ENCODE results near the gene TFEC. TPM values are rescaled to one million over a fixed set of nuclear protein-coding genes. Genes with fewer than 3 reads are reported as not detected.

Gene TFEC
- polyA plus RNA-seq, 1 of the 3 experiments (the other 2 are of a cell fraction) = not detected

DNA sequence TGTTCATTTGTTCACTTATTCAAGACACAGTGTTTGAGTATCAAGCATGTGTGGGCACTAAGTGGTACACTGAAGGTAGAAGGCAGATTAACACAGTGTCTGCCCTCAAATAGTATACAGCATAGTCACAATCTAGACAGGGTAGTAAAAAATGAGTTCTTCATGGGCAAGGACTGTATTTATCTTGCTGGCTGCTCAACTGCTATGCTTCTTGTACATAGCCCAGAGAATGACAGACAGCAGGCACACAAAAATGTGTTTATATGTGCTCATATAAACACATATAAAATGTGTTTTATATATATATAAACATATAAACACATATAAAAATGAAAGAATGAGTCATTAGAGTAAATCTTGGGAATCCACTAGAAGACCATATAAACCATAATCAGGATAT is 43.1 kb downstream of the TFEC start:
- DNase-seq = no peak
- no peaks in the 10 kb centered on the region for H3K9me3 ChIP-seq
- no peaks in the 10 kb centered on the region for H3K27me3 ChIP-seq (ENCODE audit: insufficient read depth)
- H3K27ac ChIP-seq (ENCODE audit: low read depth in 2 of 2, low read length in 1 of 2) = no peak overlapping the region
- H3K79me2 ChIP-seq (ENCODE audit: insufficient read depth) = no peaks in the 10 kb centered on the region
- no peak overlapping the region for H3K9ac ChIP-seq
- no peaks in the 10 kb centered on the region for H3F3A ChIP-seq (replicated peaks; ENCODE audit: insufficient read depth)
- ChIA-PET CTCF (no interaction called here), POLR2A (no interaction called here)
- H4K20me1 ChIP-seq (ENCODE audit: insufficient read depth) = no peaks in the 10 kb centered on the region
- no peak overlapping the region for H3K4me2 ChIP-seq
- no peaks in the 10 kb centered on the region for H3K9me2 ChIP-seq
- no peak overlapping the region for H2AFZ ChIP-seq (ENCODE audit: low read depth)
- no peaks in the 10 kb centered on the region for H3K36me3 ChIP-seq (replicated peaks in 1 of 2; ENCODE audit: control insufficient read depth in 1 of 2, insufficient read depth in 2 of 2, low read length in 1 of 2)
- no peak overlapping the region for H3K4me3 ChIP-seq (ENCODE audit: low read depth in 2 of 2, low read length in 1 of 2)
- no peaks in the 10 kb centered on the region; a peak in 1 of 4 replicates for H3K4me1 ChIP-seq (ENCODE audit: control insufficient read depth in 1 of 2, insufficient read depth in 2 of 2, low read depth in 1 of 2, low read length in 1 of 2)
- TF ChIP-seq NFIC (IDR thresholded peaks at IDR 0.05; ENCODE audit: borderline replicate concordance) (no peak), EP300 (IDR thresholded peaks at IDR 0.05; ENCODE audit: borderline replicate concordance in 1 of 2, low read depth in 1 of 2, low read length in 1 of 2) (no peak), EZH2phosphoT487 (IDR thresholded peaks at IDR 0.05; ENCODE audit: borderline replicate concordance, low read depth) (no peak), FOXM1 (IDR thresholded peaks at IDR 0.05; ENCODE audit: low read depth) (no peak), FOSL2 (IDR thresholded peaks at IDR 0.05; ENCODE audit: borderline replicate concordance, low read depth) (no peak)
- TF ChIP-seq, protein P1, sequence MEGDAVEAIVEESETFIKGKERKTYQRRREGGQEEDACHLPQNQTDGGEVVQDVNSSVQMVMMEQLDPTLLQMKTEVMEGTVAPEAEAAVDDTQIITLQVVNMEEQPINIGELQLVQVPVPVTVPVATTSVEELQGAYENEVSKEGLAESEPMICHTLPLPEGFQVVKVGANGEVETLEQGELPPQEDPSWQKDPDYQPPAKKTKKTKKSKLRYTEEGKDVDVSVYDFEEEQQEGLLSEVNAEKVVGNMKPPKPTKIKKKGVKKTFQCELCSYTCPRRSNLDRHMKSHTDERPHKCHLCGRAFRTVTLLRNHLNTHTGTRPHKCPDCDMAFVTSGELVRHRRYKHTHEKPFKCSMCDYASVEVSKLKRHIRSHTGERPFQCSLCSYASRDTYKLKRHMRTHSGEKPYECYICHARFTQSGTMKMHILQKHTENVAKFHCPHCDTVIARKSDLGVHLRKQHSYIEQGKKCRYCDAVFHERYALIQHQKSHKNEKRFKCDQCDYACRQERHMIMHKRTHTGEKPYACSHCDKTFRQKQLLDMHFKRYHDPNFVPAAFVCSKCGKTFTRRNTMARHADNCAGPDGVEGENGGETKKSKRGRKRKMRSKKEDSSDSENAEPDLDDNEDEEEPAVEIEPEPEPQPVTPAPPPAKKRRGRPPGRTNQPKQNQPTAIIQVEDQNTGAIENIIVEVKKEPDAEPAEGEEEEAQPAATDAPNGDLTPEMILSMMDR (IDR thresholded peaks at IDR 0.05) = no peak

DNA sequence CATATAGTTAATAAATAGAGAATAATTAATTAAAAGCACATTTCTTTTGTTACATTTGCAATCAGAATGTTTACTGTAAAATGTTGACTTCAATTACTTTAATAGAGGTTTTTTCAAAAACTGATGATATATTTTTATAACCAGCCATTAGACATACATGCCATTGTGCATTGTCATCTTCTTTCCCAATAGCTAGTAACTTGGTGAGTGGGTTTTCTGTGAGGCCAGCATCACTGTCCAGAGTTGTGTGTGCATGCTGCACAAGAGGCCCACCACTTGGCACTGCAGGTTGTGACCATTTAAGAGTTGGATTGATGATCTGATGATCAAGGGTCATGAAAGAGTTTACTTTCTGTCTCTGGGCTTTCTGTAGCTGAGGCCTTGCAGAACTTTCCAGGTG is 46.5 kb downstream of the TFEC start:
- TF ChIP-seq, protein P2, sequence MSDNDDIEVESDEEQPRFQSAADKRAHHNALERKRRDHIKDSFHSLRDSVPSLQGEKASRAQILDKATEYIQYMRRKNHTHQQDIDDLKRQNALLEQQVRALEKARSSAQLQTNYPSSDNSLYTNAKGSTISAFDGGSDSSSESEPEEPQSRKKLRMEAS (IDR thresholded peaks at IDR 0.05; ENCODE audit: low read depth) = no peak
- TF ChIP-seq POLR2AphosphoS5 (IDR thresholded peaks at IDR 0.05; ENCODE audit: low read depth, low read length) (no peak), ELF1 (IDR thresholded peaks at IDR 0.05) (no peak), NFIC (IDR thresholded peaks at IDR 0.05; ENCODE audit: borderline replicate concordance) (no peak), EP300 (IDR thresholded peaks at IDR 0.05; ENCODE audit: borderline replicate concordance in 1 of 2, low read depth in 1 of 2, low read length in 1 of 2) (no peak), JUND (IDR thresholded peaks at IDR 0.05) (no peak)
- Histone ChIP-seq H3K4me3 (ENCODE audit: low read depth in 2 of 2, low read length in 1 of 2) (no peak overlapping the region), H3K9ac (no peak overlapping the region), H3K4me1 (ENCODE audit: control insufficient read depth in 1 of 2, insufficient read depth in 2 of 2, low read depth in 1 of 2, low read length in 1 of 2) (no peaks in the 10 kb centered on the region; a peak in 1 of 4 replicates), H3F3A (replicated peaks; ENCODE audit: insufficient read depth) (no peaks in the 10 kb centered on the region), H3K79me2 (ENCODE audit: insufficient read depth) (no peaks in the 10 kb centered on the region), H3K36me3 (replicated peaks in 1 of 2; ENCODE audit: control insufficient read depth in 1 of 2, insufficient read depth in 2 of 2, low read length in 1 of 2) (no peaks in the 10 kb centered on the region), H3K9me2 (no peaks in the 10 kb centered on the region), H3K27me3 (ENCODE audit: insufficient read depth) (no peaks in the 10 kb centered on the region), H3K4me2 (no peak overlapping the region), H3K9me3 (no peaks in the 10 kb centered on the region), H4K20me1 (ENCODE audit: insufficient read depth) (no peaks in the 10 kb centered on the region), H2AFZ (ENCODE audit: low read depth) (no peak overlapping the region), H3K27ac (ENCODE audit: low read depth in 2 of 2, low read length in 1 of 2) (no peak overlapping the region)
- ChIA-PET CTCF (no interaction called here), POLR2A (no interaction called here)
- DNase-seq = no peak

DNA sequence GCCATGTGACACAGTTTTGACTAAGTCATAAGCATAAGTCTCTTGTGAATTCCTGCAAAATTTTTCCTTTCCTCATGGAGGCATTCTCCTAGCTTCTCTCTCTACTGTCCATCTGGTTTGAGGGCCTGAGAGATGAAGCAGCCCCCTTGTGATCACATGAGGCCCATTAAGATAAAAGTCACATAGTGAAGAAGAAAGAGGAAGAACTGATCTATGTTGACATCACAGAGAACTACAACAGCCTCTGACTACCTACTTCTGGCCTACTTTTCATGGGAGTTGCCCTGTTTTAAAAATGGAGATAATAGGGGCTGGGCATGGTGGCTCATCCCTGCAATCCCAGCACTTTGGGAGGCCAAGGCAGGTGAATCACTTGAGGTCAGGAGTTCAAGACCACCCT is 50.4 kb downstream of the TFEC start:
- Histone ChIP-seq H3K4me1 (ENCODE audit: control insufficient read depth in 1 of 2, insufficient read depth in 2 of 2, low read depth in 1 of 2, low read length in 1 of 2) (no peaks in the 10 kb centered on the region; a peak in 1 of 4 replicates), H3K4me2 (no peak overlapping the region), H3K79me2 (ENCODE audit: insufficient read depth) (no peaks in the 10 kb centered on the region), H3K4me3 (ENCODE audit: low read depth in 2 of 2, low read length in 1 of 2) (no peak overlapping the region), H3F3A (replicated peaks; ENCODE audit: insufficient read depth) (no peaks in the 10 kb centered on the region), H3K9me3 (no peaks in the 10 kb centered on the region), H3K27me3 (ENCODE audit: insufficient read depth) (peaks cover 7% of the 10 kb centered on the region; the same call in 1 of the 2 replicates), H3K27ac (ENCODE audit: low read depth in 2 of 2, low read length in 1 of 2) (no peak overlapping the region), H2AFZ (ENCODE audit: low read depth) (no peak overlapping the region), H4K20me1 (ENCODE audit: insufficient read depth) (no peaks in the 10 kb centered on the region), H3K9ac (no peak overlapping the region), H3K36me3 (replicated peaks in 1 of 2; ENCODE audit: control insufficient read depth in 1 of 2, insufficient read depth in 2 of 2, low read length in 1 of 2) (no peaks in the 10 kb centered on the region), H3K9me2 (no peaks in the 10 kb centered on the region)
- no peak for DNase-seq
- ChIA-PET CTCF (interaction anchor here (0.8 kb wide), 1 partner anchor 23 kb away, joined by 3 read pairs; no protein-coding TSS in a partner anchor), POLR2A (no interaction called here)
- TF ChIP-seq EZH2phosphoT487 (IDR thresholded peaks at IDR 0.05; ENCODE audit: borderline replicate concordance, low read depth) (no peak), YY1 (IDR thresholded peaks at IDR 0.05; ENCODE audit: low read depth) (no peak)
- TF ChIP-seq, protein P3, sequence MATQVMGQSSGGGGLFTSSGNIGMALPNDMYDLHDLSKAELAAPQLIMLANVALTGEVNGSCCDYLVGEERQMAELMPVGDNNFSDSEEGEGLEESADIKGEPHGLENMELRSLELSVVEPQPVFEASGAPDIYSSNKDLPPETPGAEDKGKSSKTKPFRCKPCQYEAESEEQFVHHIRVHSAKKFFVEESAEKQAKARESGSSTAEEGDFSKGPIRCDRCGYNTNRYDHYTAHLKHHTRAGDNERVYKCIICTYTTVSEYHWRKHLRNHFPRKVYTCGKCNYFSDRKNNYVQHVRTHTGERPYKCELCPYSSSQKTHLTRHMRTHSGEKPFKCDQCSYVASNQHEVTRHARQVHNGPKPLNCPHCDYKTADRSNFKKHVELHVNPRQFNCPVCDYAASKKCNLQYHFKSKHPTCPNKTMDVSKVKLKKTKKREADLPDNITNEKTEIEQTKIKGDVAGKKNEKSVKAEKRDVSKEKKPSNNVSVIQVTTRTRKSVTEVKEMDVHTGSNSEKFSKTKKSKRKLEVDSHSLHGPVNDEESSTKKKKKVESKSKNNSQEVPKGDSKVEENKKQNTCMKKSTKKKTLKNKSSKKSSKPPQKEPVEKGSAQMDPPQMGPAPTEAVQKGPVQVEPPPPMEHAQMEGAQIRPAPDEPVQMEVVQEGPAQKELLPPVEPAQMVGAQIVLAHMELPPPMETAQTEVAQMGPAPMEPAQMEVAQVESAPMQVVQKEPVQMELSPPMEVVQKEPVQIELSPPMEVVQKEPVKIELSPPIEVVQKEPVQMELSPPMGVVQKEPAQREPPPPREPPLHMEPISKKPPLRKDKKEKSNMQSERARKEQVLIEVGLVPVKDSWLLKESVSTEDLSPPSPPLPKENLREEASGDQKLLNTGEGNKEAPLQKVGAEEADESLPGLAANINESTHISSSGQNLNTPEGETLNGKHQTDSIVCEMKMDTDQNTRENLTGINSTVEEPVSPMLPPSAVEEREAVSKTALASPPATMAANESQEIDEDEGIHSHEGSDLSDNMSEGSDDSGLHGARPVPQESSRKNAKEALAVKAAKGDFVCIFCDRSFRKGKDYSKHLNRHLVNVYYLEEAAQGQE (IDR thresholded peaks at IDR 0.05; ENCODE audit: low read depth, low read length) = no peak
- TF ChIP-seq, protein P4, sequence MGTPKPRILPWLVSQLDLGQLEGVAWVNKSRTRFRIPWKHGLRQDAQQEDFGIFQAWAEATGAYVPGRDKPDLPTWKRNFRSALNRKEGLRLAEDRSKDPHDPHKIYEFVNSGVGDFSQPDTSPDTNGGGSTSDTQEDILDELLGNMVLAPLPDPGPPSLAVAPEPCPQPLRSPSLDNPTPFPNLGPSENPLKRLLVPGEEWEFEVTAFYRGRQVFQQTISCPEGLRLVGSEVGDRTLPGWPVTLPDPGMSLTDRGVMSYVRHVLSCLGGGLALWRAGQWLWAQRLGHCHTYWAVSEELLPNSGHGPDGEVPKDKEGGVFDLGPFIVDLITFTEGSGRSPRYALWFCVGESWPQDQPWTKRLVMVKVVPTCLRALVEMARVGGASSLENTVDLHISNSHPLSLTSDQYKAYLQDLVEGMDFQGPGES (IDR thresholded peaks at IDR 0.05; ENCODE audit: low read depth, low read length) = no peak
- TF ChIP-seq, protein P5, sequence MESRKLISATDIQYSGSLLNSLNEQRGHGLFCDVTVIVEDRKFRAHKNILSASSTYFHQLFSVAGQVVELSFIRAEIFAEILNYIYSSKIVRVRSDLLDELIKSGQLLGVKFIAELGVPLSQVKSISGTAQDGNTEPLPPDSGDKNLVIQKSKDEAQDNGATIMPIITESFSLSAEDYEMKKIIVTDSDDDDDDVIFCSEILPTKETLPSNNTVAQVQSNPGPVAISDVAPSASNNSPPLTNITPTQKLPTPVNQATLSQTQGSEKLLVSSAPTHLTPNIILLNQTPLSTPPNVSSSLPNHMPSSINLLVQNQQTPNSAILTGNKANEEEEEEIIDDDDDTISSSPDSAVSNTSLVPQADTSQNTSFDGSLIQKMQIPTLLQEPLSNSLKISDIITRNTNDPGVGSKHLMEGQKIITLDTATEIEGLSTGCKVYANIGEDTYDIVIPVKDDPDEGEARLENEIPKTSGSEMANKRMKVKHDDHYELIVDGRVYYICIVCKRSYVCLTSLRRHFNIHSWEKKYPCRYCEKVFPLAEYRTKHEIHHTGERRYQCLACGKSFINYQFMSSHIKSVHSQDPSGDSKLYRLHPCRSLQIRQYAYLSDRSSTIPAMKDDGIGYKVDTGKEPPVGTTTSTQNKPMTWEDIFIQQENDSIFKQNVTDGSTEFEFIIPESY (IDR thresholded peaks at IDR 0.05; ENCODE audit: borderline replicate concordance, low read depth) = no peak
